ENCODE data around the gene RAMP1.

- TF ChIP-seq SUZ12 (IDR thresholded peaks at IDR 0.05; ENCODE audit: extremely low read depth, insufficient read depth, insufficient read length) (no peak), YY1 (IDR thresholded peaks at IDR 0.05; ENCODE audit: insufficient read depth, insufficient read length) (no peak)
These were observed 61.2 kb downstream of the RAMP1 start for GRCh38 chr2:237920673-237921072.
